Vagina (tissue), 2 donors: Measurements from ENCODE around the gene EIF2S3.

Experiments
- POLR2A ChIP-seq, 2 donors: fragments of 450-650 bp; IDR thresholded peaks; one replicate each; pipeline ENCODE4 v1.6.1; 2017; ENCODE audit warnings: antibody characterized with exemption in 2 of 2, mild to moderate bottlenecking in 2 of 2, moderate library complexity in 2 of 2
- POLR2AphosphoS5 ChIP-seq, 2 donors: sonication (generic); formaldehyde crosslinking; IDR thresholded peaks; one replicate each; pipeline ENCODE4 v1.9.0; 2017; ENCODE audit warnings: antibody characterized with exemption in 2 of 2, mild to moderate bottlenecking in 2 of 2, low read depth in 1 of 2; ENCODE audit not compliant: insufficient read depth in 1 of 2
- TF ChIP-seq, protein P1 (sequence below), 3 experiments: fragments of 450-650 bp in 2 of 3; fragments of 200-600 bp in 1 of 3; sonication (generic) in 1 of 3; IDR thresholded peaks; one replicate each; pipeline ENCODE4 v1.5.1; 2017 to 2019; ENCODE audit warnings: antibody characterized with exemption in 3 of 3, mild to moderate bottlenecking in 2 of 3, moderate library complexity in 2 of 3

DNA sequence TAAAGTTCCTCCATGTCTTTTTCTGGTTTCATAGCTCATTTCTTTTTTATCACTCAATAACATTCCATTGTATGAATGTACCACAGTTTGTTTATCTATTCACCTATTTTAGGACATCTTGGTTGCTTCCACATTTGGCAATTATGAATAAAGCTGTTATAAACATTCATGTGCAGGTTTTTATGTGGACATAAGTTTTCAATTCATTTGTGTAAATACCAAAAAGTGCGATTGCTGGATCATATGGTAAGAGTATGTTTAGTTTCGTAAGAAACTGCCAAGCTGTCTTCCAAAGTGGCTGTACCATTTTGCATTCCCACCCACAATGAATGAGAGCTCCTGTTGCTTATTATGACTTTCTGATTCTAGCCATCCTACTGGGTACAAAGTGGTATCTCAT, 58.4 kb downstream of the EIF2S3 start:
- TF ChIP-seq POLR2A (IDR thresholded peaks at IDR 0.05) (no peak), POLR2AphosphoS5 (IDR thresholded peaks at IDR 0.05; ENCODE audit: insufficient read depth in 1 of 2, low read depth in 1 of 2) (no peak)
- TF ChIP-seq, protein P1, sequence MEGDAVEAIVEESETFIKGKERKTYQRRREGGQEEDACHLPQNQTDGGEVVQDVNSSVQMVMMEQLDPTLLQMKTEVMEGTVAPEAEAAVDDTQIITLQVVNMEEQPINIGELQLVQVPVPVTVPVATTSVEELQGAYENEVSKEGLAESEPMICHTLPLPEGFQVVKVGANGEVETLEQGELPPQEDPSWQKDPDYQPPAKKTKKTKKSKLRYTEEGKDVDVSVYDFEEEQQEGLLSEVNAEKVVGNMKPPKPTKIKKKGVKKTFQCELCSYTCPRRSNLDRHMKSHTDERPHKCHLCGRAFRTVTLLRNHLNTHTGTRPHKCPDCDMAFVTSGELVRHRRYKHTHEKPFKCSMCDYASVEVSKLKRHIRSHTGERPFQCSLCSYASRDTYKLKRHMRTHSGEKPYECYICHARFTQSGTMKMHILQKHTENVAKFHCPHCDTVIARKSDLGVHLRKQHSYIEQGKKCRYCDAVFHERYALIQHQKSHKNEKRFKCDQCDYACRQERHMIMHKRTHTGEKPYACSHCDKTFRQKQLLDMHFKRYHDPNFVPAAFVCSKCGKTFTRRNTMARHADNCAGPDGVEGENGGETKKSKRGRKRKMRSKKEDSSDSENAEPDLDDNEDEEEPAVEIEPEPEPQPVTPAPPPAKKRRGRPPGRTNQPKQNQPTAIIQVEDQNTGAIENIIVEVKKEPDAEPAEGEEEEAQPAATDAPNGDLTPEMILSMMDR (IDR thresholded peaks at IDR 0.05): no peak
